ENCODE results near the gene CAPN14.

- no peak for TF ChIP-seq CTCF (IDR thresholded peaks at IDR 0.05)
- TF ChIP-seq POLR2A (IDR thresholded peaks at IDR 0.05) = no peak
Measured at GRCh38 chr2:31226266-31226665, 9.0 kb upstream of the CAPN14 start.

All from lower leg skin (tissue), 3 donors.